OCI-M1 (cell line): ENCODE measurements around the gene NFASC.

Source experiments
- DNase-seq: peaks from one replicate; lab custom pipeline; 2025; lab: John Stamatoyannopoulos, UW

The NFASC gene

GRCh38 chr1:204859861-204860267 is 10.8 kb upstream of the NFASC start:
- DNase-seq, result peak; percentile 86

- DNase-seq, result no peak
Measured at GRCh38 chr1:204863024-204863423, 7.6 kb upstream of the NFASC start.

DNA sequence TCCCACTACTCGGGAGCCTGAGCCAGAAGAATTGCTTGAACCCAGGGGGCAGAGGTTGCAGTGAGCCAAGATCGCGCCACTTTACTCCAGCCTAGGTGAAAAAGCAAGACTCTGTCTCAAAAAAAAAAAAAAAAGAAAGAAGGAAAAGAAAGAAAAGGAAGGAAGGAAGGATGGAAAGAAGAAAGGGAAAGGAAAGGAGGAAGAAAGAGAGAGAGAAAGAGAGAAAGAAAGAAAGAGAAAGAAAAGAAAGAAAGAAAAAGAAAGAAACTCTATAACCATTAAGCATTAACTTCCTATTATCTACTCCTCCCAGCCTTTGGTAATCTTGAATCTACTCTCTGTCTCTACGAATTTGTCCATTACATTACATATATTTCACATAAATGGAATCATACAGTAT is 6.9 kb upstream of the NFASC start:
- DNase-seq, result no peak

GRCh38 chr1:204866051-204866596 is 4.5 kb upstream of the NFASC start:
- DNase-seq, result no peak

DNA sequence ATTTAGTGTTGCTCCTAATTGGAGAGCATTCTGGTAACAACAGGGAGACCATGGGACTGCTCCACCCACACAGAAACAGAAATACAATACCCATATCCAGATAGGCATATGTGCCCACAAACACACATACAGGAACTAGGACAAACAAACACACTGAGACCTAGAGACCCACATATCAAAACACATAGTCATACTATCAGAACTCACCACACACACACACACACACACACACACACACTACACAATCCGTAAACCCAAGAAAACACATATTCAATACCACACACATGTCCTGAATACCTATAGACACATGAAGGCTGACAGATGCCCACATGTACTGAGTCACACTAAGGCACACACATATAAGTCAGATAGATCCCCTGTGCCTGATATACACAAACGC is 3.5 kb upstream of the NFASC start:
- DNase-seq, result no peak

DNA sequence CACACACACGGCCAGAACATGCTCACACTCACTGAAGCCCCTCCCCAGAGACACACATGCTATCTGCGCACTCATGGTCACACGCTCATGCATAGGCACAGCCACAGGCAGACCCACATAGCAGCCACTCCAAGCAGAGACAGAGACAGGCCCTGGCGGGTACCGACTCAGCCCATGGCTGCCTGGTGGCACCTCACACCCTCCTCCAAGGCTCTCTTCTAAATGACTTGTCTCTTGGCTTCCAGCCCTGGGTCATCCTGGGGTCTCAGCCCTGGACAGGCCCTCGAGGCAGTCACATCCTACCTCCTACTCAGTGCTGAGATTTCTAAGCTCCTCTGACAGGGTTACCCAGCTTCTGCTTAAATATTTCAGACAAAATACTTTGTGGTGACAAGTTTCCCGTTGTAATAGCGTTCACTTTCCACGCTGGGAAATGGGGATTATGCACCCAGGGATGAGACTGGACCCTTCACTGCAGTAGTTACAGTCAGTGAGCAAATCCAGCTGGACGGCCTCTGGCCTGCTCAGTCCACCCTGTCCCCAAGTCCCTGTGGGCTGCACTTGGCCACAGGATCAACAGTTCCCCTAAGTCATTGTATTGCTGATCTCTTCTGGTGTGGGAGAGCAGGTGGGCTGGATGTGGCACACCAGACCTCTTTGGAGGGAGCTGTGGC is 2.9 kb upstream of the NFASC start:
- DNase-seq, result no peak

DNA sequence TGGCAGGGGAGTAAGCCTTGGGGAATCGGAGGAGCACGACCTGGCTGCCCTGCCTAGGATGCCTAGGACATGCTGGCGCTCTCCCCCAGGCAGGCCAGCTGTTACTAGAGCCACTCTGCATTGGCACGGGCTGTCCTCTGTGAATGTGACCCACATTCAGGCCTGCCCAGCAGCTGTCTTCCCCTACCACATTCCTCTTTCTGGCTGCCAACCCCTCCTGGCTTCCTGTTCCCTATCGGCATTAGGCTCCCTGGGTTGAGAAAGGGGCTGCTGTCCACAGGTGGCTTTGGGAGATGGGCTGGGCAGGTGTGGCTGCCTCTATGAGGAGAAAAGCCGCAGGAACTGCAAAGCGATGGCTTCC is 2.3 kb upstream of the NFASC start:
- DNase-seq, result no peak

- no peak for DNase-seq
Measured at GRCh38 chr1:204869097-204869496, 1.6 kb upstream of the NFASC start.

DNA sequence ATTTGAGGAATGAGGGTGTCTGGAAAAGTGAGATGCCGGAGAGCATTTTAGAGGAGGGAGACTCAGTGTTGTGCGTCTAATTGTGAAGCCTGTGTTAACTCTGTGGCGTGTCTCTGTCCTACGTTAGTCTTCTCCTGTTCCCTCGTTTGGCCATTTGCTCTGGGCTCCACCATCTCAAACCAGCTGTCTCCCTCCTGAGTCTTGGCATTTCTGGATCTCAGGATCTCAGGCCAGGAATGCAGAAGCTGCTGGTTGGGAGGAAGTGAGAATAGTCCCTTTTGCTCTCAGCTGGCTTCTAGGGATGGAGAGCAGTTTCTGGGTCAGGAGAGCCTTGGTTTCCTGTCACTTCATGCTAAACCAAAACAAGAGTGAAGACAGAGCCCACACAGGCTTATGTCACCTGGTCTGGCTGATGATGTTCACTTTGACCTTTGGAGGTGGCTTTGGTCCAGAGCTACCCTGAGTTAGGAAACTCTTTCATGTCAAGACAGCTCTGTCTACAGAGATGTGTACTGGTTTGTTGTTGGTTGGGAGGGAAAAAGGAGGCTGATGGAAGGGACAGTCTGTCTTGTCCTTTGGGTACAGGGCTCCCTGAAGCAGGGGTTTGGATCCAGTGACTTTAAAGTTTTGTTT is 859 bp downstream of the NFASC start:
- no peak for DNase-seq

- no peak for DNase-seq
Measured at GRCh38 chr1:204872262-204872881, 1.7 kb downstream of the NFASC start.

DNA sequence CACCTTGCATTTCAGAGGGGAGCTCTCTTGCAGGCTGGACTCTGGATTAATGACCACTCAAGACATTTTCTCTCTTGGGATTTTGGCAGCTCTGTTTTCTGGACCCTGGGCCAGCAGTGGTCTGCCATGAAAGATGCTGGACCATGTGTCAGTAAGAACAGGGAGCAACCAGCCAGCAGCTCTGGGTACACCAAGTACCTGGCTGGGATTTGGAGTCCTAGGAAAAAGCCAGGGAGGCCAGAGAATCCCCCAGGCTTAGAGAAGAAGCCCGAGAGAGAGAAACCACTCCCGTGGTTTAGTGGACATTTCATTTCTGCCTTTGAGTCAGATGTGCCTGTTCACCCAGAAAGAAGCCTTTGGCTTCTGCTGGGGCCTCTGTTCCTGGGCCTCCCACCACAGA is 2.5 kb downstream of the NFASC start:
- no peak for DNase-seq

DNA sequence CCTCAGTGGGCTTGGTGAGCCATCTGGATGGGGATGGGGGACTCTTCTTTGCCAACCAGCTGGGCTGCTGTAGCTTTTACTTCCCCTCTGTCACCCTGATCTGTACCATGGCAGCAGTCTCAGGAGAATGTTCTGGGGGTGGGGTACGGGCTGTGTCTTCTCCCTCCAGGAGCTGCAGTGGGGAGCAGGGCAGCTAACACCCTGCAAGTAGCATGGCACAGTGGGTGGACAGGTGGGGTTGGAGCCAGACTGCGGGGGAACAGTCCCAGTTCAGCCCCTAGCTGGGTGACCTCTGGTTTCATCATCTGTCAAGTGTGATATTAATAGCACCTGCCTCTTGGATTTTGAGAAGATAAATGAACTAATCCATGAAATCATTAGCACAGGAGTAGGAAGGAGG is 3.1 kb downstream of the NFASC start:
- DNase-seq, result no peak

GRCh38 chr1:204874274-204874673 is 3.6 kb downstream of the NFASC start:
- DNase-seq, result no peak

- DNase-seq, result no peak
Measured at GRCh38 chr1:204875255-204875654, 4.6 kb downstream of the NFASC start.

GRCh38 chr1:204878621-204879234 is 8.1 kb downstream of the NFASC start:
- no peak for DNase-seq

DNA sequence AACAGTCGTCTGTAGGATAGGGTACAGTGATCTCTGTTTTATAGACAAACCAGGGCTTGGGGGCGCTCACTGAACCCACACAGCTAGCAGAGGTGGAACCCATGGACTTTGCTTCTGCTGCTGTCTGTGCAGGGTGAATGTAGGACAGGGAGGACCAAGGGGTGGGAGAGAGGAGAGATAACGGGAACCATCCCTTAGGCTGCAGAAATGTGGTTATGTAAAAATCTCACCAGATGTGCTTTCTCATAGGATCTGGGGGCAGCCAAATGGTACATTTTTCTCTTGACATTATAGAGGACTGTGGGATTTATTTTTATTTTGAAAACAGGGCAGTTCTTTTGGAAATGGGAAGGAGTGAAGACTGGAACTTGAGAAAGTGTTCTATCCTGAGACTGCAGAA is 8.7 kb downstream of the NFASC start:
- DNase-seq, result no peak

- DNase-seq, result no peak
Measured at GRCh38 chr1:204880906-204881305, 10.2 kb downstream of the NFASC start.

GRCh38 chr1:204882479-204882878 is 11.8 kb downstream of the NFASC start:
- DNase-seq, result no peak

DNA sequence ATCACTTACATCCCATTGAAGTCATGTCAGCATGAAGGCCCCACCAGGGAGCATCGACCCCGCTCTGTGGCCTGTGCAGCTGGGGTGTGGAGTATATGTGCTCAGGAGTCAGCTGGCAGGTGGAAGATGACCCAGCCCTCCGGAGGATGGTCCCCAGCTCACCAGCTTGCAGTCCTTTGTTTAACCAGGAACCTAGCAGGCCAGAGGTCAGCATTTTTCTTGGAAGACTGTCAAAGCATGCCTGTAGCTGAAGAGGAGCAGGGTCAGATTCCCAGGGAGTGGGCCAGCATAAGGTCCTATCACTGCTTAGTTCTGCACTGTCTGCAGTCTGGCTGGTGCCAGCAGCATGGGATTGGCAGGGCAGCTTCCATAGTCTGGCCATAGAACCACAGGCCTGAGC is 12.7 kb downstream of the NFASC start:
- no peak for DNase-seq

DNA sequence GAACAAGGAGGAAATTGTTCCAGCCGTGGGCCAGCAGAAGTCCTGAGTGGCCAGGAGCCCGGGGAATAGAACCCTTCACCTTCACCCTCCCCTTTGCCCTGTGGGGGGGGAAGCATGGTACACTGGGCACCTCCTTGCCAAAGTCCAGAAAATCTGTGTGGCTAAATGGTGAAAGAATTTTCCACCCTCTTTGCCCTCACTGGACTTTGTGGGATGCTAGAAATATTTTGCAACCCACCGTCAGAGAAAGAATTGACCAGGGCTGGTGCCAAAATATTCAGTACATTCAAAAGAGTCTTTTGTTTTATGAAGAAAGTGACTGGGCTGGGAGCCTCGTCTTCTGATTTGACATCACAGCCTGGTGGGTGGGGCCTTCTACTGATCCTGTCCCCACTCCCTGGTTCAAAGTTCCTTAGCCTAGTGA is 14.6 kb downstream of the NFASC start:
- DNase-seq, result no peak

DNA sequence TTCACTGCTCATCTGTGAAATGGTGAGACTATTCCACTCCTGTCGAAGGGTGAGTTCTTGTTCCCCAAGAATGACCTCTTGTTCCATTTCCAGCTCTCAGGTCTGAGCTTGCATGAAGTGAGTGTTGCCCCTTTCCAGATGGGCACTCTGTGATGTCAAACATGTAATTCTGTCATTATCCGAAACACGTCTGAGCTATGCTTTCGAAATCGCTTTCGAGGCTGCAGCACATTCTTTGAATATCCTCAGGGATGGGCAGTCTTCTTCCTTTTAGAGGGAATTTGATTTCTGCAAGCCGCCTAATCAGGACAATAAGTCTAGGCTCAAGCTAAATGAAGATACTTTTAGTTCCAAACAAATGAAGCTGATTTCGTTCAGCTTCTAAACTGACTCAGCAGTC is 15.1 kb downstream of the NFASC start:
- DNase-seq, result no peak

GRCh38 chr1:204887846-204888245 is 17.2 kb downstream of the NFASC start:
- no peak for DNase-seq

DNA sequence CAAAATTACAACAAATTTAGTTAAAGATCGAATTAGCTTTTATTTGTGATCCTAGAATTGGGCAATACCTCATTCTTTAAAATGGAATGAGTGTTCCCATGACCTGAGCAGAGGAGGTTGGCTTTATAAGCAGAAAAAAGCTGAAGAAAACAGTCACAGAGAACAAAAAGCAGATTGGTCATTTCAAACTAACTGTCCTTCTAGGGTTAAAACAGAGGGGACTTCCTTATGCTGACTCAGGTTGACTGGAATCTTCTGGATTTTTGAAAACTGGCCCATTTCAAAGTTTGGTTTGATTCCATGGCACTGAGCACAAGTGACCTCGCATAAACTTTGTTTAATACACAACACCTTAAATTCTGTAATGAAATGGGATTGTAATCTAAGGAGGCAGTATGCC is 17.6 kb downstream of the NFASC start:
- no peak for DNase-seq
